Spleen (tissue), 7 donors: Measurements from ENCODE around the gene FREM3.

ENCODE experiments used
- POLR2AphosphoS5 ChIP-seq, 3 donors: sonication (generic); formaldehyde crosslinking; IDR thresholded peaks; one replicate each; pipeline ENCODE4 v1.5.1; 2017; ENCODE audit warnings: antibody characterized with exemption in 3 of 3
- TF ChIP-seq, protein P1 (sequence below), 11 experiments: fragments of 200-600 bp in 7 of 11; fragments of 450-650 bp in 4 of 11; sonication (generic) in 4 of 11; IDR thresholded peaks in 8 of 11; conservative IDR thresholded peaks in 3 of 11; 1 replicate in 7 of 11; 2 replicates in 4 of 11; pipeline versions ENCODE4 v1.4.0 to v1.8.0; 2016 to 2021; ENCODE audit warnings: antibody characterized with exemption in 11 of 11, inconsistent platforms in 4 of 11, mild to moderate bottlenecking in 1 of 11
- donor health status: DM: no; HTN: no; CAD: no; lungs with moderate emphysema.
- donor health status: DM: no; HTN: no; CAD: no.
- donor health status: DM: no; HTN: no; CAD: no.

DNA sequence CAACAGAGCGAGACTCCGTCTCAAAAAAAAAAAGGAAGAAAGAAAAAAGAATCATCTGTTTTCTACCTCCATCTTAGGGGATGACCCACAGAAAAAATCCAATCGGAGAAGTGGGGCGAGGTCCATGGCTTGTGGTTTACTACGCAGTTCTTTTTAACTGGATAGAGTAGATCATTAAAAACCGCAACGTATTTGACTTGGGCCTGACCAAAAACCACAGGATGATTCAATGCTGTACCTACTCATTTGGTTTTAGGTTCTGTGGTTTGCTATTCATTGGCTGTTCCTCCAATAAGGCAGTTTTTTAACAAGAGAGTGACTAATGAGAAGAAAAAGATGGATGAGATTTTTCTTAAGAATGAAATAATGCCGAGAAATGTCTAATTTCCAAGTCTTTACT lies 83.7 kb downstream of the FREM3 start:
- no peak for TF ChIP-seq POLR2AphosphoS5 (IDR thresholded peaks at IDR 0.05)
- TF ChIP-seq, protein P1, sequence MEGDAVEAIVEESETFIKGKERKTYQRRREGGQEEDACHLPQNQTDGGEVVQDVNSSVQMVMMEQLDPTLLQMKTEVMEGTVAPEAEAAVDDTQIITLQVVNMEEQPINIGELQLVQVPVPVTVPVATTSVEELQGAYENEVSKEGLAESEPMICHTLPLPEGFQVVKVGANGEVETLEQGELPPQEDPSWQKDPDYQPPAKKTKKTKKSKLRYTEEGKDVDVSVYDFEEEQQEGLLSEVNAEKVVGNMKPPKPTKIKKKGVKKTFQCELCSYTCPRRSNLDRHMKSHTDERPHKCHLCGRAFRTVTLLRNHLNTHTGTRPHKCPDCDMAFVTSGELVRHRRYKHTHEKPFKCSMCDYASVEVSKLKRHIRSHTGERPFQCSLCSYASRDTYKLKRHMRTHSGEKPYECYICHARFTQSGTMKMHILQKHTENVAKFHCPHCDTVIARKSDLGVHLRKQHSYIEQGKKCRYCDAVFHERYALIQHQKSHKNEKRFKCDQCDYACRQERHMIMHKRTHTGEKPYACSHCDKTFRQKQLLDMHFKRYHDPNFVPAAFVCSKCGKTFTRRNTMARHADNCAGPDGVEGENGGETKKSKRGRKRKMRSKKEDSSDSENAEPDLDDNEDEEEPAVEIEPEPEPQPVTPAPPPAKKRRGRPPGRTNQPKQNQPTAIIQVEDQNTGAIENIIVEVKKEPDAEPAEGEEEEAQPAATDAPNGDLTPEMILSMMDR (IDR thresholded peaks at IDR 0.05 in 8 of 11, conservative IDR thresholded peaks at IDR 0.05 in 3 of 11), result no peak
